Activated naive CD4-positive, alpha-beta T cell treated with anti-CD3 and anti-CD28 coated beads, Interleukin-2, amount 10 ng/mL, durations not matched to agents 5 hours and 36 hours (primary cell): ENCODE data around the gene FAM171A2. TPM values are rescaled to one million over a fixed set of nuclear protein-coding genes. Genes with fewer than 3 reads are reported as not detected.

ENCODE experiments used
- total RNA-seq, 2 experiments: library from RNA; stranded (reverse); gene quantifications; one replicate each; pipeline ENCODE4 v1.2.3, GENCODE V29; 2021

FAM171A2 gene
- under 1 TPM; 0.15 to 0.19 TPM for total RNA-seq

DNA sequence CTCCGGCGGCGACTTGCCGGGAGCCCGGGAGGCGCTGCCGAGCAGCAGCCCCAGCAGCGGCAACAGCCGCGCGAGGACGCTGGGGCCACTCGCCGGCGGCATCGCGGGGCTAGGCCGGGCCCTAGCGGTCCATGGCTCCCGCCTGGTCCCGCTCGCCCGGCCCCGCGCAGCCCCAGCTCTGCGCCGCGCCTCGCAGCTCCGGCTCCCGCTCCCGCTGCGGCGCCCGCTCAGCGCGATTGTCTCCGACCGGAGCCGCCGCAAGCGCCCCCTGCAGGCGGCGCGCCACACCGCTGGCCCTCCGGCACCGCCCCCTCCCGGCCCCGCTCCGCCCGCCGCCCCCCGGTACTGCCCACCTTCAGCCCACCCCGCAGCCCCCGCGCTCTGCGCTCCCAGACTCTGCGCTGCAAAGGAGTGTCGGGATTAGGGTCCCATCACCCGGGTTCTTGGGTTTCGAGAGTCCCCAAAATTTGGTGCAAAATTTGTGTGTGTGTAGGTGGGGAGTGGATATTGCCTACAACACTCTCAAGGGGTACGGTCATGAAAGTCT lies at the start of gene FAM171A2:
Gene FAM171A2, minus strand, starts transcription at position 241 of the 547 bp plus-strand sequence. Its CDS starts 139 bp downstream, at position 102.

DNA sequence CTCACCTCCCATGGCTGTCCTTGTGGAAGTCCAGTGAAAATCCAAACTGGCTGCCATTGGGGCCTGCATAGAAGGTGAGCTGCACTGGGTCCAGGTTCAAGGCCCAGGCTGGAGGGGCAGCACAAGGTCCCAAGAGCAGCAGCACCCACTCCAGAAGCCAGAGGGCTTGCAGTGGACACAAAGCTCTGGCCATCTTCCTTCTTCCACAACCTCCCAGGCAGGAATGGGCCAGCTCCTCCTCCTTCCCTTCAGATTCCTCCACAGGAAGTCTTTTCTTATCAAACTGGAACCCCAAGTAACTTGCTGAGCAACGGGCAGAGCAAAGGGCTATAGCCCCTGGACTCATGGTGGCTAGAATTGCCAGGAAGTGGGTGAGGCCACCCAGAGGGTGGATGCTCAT lies 25.6 kb upstream of the FAM171A2 start, which contains the start of gene ITGA2B:
Gene ITGA2B, minus strand, starts transcription at position 369 of the 400 bp plus-strand sequence. Its CDS starts 176 bp downstream, at position 193.

DNA sequence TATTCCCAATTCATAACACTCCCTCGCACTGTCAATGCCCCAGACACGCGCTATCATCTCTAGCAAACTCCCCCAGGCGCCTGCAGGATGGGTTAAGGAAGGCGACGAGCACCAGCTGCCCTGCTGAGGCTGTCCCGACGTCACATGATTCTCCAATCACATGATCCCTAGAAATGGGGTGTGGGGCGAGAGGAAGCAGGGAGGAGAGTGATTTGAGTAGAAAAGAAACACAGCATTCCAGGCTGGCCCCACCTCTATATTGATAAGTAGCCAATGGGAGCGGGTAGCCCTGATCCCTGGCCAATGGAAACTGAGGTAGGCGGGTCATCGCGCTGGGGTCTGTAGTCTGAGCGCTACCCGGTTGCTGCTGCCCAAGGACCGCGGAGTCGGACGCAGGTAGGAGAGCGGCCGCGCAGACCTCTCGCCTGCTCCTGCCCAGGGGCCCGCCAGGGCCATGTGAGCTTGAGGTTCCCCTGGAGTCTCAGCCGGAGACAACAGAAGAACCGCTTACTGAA lies 18.7 kb downstream of the FAM171A2 start, which contains the start of gene GRN:
Gene GRN, plus strand, starts transcription at position 364 of the 515 bp plus-strand sequence. CDS start 3,863 bp downstream, outside the sequence.

DNA sequence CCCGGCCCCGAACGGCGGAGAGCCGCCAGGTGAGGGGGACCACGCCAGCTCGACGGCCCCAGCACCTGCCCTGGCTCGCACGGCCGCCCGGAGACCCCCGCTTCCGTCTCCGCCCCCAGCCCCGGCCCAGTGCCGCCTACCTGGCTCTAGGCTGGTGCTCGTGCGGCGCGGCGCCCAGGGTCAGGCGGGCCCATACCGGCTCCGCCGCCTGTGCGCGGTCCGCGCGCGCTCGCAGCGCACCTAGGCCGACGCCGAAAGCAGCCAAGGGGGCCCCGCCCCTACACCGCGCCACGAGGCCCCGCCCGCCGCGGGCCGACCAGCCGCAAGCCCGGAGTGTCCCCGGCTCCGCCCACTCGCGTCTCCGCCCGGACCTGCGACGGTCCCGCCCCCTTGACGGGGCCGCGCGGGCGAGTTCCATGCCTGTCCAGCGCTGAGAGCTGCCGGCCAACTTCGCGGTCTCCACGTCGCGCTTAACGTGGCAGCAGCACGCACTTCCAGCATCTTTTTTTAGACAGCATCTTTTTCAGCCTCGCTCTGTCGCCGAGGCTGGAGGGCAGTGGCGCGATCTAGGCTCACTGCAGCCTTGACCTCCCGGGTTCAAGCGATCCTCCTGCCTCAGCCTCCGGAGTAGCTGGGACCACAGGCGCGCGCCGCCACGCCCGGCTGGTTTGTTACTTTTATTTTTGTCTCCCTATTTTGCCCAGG lies 38.9 kb downstream of the FAM171A2 start, which contains the start of gene SLC25A39:
Gene SLC25A39, minus strand, starts transcription at position 253 of the 705 bp plus-strand sequence. CDS start 1,261 bp downstream, outside the sequence.

DNA sequence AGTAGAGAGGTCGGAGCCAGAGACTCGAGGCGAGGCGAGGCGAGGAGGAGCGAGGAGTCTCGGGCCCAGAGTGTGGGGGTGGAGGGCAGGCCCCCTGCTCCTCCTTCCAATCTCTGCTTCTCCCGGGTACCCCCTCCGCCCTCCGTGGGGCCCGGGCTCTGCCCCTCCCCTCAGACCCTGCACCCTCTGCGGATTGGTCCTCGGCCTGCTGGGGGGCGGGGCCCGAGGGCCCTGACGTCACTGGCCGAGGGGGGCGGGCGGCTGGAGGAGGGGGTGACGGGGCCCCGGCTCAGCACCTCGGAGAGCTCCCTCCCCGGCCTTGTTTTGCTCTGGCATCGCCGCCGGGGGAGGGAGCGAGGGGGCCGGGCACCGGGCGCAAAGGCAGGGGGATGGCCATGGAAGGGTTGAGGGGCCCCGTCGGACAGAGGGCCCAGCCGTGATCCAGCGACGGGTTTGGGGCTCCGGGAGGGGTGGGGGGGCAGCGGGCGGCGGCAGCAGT lies 55.3 kb downstream of the FAM171A2 start, which contains the start of gene RUNDC3A:
Gene RUNDC3A, plus strand, starts transcription at position 282 of the 499 bp plus-strand sequence. CDS start 232 bp downstream, outside the sequence.

Other genes starting within 250 kb of the FAM171A2 start
- 10 to 100 TPM; 49.0 to 51.0 TPM for gene HDAC5, start 240.2 kb downstream of the FAM171A2 start, total RNA-seq
- 10 to 100 TPM; 11.2 to 11.9 TPM for gene HROB, start 221.9 kb downstream of the FAM171A2 start, total RNA-seq
- gene ASB16, start 193.1 kb downstream of the FAM171A2 start, total RNA-seq, result under 1 TPM in 1 of 2 experiments, not detected in 1; 0.23 TPM
- gene TMUB2, start 176.9 kb downstream of the FAM171A2 start, total RNA-seq, result 10 to 100 TPM; 31.5 to 35.2 TPM
- 100 to 1,000 TPM; 108 to 113 TPM for gene ATXN7L3, start 164.0 kb downstream of the FAM171A2 start, total RNA-seq
- gene UBTF, start 144.2 kb downstream of the FAM171A2 start, total RNA-seq, result 100 to 1,000 TPM; 170 to 171 TPM
- gene SLC4A1, start 95.7 kb downstream of the FAM171A2 start, total RNA-seq, result not detected
- gene RUNDC3A, start 55.3 kb downstream of the FAM171A2 start, total RNA-seq, result under 1 TPM; 0.05 to 0.07 TPM
- gene SLC25A39, start 39.0 kb downstream of the FAM171A2 start, total RNA-seq, result 10 to 100 TPM; 94.2 to 95.0 TPM
- gene GRN, start 18.6 kb downstream of the FAM171A2 start, total RNA-seq, result 10 to 100 TPM; 72.4 to 73.4 TPM
- gene ITGA2B, start 25.8 kb upstream of the FAM171A2 start, total RNA-seq, result under 1 TPM; 0.40 to 0.65 TPM
- 10 to 100 TPM; 41.7 to 47.5 TPM for gene GPATCH8, start 139.6 kb upstream of the FAM171A2 start, total RNA-seq
- gene FZD2, start 193.6 kb upstream of the FAM171A2 start, total RNA-seq, result not detected